HG03520 (cell line): ENCODE results near the gene PCP4L1.

Experiments
- ATAC-seq: cut with Tn5 transposase; IDR thresholded peaks from one replicate; pipeline ENCODE4 v1.9.1; 2021; ENCODE audit warnings: mild to moderate bottlenecking, moderate library complexity; ENCODE audit not compliant: unreplicated experiment

Gene PCP4L1

DNA sequence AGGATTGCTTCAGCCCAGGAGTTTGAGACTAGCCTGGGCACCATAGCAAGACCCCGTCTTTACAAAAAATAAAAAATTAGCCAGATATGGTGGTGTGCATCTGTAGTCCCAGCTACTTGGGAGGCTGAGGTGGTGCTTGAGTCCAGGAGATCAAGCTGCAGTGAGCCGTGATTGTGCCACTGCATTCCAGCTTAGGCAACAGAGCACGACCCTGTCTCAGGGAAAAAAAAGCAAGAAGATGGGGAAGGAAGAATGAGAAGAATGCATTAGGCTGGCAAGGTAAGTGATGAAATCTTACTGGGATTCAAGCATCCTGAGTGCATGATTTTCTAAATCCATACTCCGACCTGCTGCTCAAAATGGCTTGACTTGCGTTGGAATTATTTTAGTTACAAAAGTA lies 6.8 kb downstream of the PCP4L1 start:
- ATAC-seq = no peak

DNA sequence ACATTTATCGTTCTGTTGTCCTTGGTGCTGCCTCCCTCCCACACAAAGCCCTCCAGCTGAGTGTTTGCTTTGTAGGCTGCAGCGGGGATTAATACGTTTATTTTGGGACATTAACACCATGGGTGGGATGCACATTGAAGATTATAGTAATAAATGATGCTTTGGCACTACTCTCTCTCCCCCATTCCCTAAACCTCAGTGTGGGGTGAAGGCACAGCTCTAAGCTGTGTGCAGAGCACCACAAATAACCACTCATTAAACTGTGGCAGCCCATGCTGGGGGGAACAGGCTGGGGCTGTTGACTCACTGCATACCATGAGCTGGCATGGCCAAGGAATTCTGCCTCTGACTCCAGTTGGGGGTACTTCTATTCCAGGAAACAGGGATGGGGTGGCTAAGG lies 7.7 kb downstream of the PCP4L1 start:
- no peak for ATAC-seq

DNA sequence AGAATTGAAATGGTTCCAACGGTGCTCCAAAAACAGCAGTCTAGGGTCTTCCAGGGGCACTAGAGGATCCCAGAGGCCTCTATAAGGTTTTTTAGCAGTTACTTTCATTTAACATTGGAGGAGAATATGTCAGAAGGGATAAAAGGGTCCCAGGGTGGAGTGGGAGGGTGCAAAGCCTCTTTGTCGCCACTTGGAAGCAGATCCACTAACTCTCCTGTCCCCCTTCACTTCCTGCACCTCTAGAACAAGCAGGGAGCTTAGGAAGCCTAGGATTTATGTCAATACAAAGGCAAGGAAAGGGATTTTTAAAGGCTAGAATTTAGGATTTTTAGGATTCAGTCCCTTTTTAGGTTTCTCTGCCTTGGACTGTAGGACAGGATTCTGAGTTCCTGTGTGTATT lies 8.3 kb downstream of the PCP4L1 start:
- ATAC-seq = no peak

DNA sequence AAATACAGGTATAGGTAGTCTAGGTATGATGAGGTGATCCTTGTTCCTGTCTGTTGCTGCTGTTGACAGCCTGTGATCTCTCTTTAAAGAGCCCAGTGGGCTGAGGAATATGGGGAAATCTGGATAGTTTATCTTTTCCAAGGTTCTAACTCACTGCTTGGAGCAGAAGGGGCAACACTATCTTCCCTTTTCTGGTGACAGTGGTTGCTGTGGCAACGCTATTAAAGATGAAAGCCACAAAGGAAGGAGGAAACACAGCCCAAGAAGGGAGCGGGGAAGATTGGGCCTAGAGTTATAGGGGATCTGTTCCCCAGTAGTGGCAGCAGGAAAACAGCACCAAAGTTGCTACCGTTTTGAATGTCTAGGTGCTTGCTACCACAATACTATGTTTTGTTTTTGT lies 8.8 kb downstream of the PCP4L1 start:
- ATAC-seq = no peak

DNA sequence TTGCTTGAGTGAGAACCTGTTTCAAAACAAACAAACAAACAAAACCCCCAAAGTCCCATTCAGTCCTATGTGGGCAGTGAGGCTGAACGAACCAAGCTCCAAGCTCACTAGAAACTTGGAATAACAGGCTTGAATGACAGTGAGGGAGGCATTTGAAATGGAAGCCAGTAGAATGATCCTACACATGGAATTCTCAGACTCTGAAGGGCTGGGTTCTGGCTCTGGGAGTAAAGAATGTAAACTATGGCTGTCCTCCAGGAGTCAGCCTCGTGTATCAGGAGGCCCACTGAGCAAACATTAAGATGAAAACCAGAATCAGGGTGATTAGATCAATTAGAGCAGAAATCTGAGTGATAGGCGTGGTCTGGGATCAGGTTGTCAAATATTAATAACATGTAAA lies 14.9 kb downstream of the PCP4L1 start:
- no peak for ATAC-seq

DNA sequence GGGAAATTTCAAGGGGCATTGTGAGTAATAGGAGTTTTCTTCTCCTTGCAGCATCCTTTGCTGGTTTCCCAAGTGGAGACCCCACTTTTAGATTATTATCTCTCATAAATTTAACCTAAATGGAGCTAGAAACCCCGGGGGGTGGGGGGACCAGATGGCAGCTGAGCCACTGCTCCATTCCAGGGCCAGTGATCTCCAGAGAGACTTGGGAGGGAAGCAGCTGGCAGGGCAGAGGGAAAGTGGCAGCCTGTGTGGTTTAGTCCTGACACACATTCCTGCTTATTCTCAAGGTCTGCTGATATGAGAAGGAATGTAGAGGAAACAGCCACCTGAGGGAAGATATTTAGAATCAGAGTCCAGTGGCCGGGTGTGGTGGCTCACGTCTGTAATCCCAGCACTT lies 16.3 kb downstream of the PCP4L1 start:
- no peak for ATAC-seq

DNA sequence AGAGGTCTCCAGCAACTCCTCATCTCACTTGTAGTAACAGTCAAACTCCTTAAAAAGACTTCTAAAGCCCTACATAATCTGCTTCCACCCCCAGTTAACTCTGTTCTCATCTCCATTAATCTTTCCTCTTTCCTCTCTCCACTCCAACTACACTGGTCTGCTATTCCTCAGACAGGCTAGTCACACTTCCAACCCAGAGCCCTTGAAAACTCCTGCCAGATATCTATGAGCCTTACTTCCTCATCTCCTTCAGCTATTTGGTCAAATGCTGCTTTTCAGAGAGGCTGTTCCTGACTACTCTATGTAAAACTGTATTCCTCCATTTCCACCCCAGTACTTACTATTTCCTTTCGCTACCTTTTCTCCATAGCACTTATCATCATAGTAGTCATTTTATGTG lies 24.4 kb downstream of the PCP4L1 start:
- no peak for ATAC-seq

DNA sequence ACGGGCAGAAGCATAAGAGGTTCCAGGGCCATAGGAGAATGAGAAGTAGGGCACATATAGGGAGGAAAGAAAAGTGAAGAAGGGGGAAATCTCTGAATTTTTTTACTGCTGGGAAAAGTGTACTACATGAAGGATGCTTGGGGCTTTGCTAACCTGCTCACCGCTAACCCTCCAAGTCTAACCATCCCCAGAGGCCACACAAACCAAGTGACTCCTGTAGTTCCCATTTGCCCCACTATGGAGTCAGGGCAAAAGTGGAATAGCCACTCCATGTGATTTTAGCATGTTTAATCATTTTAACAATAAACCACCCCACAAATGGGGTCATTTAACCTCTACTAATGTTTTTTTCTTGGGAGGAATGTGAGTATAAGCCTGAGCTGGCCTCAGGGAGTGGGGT lies 26.6 kb downstream of the PCP4L1 start:
- ATAC-seq = no peak

DNA sequence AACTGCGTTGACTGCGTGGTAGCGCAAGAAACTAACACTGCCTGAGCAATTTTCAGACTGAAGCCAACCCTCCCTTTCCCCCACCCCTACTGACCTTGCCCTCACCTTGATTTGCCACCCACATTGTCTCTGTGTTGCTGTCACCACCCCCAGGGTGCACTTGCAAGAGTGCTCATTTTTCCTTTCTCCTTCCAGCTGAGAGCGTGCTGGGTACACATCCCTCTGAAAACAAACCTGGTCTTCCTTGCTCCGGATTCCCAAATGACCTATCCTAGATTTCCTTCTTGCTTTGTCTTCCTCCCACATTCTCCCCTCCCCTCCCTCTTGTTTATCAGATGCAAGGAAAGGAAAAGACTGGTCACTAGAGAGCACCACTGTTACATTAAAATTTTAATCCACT lies 27.0 kb downstream of the PCP4L1 start:
- ATAC-seq = no peak

DNA sequence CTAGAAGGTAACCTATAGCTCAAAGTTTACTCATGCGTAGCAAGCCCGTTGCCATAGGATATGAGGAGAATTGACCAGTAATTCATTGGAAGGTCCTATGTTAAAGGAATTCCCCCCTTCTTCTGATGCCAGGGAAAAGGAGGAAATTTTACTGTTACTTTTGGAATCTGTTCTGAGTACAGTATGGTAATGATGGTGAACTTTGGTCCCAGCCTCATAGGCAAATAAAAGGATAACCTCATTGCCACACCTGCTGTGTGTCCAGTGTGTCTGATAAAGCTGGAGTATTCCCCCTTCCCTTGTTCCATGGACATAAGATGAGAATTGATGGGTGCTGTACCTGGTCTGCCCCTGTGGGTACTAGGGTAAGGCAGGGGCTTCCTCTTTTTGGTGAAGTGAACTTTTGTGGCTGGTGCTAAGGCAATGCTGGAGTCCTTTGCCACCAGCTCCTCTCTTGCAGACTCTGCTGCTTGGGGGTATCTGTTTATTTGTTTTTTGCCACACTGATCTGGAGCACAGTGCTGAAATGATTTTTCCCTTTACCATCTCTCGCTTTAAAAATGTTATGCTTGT lies 29.0 kb downstream of the PCP4L1 start:
- no peak for ATAC-seq

DNA sequence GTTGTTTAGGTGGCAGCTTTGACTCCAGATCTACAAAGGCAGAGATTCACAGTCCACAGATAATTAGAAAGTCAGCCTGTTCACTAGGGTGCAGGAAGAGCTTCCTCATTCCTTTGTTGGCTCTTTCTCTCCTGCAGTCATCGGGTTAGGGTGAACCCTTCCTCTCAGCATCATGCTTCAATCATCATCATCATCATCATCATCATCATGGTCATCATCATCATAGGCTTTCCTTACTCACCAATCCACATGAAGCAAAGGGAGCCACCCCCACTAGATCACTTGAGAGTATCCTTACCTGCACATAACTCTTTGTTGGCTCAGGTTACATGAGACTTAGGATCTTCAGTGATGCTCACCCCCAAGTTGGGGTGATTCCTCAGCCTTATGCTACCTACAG lies 32.2 kb downstream of the PCP4L1 start:
- no peak for ATAC-seq

DNA sequence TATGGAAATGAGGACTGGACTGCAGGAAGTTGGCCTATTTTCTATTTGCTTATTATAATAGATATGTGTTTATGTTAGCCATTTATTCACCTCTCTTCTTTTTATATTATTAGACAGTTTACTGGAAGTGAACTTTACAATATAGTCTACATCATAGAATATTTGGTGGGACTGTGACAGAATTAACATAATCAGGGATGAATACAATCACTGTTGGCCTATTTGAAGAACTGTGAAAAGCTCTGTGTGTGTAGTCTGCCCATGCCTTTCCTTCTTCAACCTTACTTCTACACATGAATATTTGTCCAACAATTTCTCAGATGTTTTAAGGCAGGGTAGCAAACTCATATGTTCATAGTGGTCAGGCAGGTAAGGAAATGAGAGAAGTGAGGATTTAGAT lies 38.9 kb downstream of the PCP4L1 start:
- ATAC-seq = no peak

DNA sequence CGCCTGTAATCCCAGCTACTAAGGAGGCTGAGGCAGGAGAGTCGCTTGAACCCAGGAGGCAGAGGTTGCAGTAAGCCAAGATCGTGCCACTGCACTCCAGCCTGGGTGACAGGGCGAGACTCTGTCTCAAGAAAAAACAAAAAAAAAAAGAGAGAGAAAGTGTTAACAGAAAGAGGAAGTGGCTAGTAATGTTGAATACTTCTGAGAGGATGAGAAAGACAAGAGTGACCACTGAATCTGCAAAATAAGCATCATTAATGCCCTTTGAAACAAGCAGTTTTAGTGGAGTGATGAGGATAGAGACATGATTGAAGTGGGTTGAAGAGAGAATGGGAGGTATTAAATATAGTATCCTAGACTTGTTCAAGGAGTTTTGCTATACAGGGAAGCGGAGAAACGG lies 39.6 kb downstream of the PCP4L1 start:
- ATAC-seq = no peak

DNA sequence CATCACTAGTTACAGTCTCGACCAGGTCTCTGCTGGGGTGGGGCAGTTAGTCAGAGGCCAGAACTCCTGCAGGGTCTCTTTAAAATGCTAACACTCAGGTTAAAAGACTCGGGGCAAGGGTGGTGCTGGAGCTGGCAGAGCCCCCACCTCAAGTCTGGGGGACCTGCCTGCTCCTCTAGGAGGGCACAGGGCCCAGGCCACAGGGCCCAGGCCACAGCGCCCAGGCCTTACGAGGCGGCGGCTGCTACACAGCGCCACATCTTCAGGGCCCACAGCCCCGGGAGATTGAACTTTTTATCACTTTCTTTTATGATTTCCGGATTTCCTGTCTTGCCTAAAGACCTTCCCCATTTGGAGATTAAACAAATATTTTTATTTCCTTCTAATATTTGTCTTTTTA lies 40.8 kb downstream of the PCP4L1 start:
- ATAC-seq = no peak

DNA sequence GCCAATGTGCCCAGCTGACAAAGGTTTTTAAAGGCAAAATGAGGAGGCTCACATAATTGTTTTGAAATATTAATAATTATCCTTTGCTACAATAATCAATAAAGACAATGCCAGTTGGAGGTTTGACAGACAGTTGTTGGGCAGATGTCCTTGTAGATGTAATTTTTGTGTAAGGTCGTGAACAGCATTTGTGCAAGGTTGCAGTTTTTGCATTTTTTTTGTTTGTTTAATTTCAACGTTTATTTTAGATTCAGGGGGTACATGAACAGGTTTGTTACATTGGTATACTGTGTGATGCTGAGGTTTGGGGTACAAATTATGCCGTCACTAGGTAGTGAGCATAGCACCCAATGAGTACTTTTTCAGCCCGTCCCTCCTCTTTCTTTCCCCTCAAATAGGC lies 41.9 kb downstream of the PCP4L1 start:
- no peak for ATAC-seq

DNA sequence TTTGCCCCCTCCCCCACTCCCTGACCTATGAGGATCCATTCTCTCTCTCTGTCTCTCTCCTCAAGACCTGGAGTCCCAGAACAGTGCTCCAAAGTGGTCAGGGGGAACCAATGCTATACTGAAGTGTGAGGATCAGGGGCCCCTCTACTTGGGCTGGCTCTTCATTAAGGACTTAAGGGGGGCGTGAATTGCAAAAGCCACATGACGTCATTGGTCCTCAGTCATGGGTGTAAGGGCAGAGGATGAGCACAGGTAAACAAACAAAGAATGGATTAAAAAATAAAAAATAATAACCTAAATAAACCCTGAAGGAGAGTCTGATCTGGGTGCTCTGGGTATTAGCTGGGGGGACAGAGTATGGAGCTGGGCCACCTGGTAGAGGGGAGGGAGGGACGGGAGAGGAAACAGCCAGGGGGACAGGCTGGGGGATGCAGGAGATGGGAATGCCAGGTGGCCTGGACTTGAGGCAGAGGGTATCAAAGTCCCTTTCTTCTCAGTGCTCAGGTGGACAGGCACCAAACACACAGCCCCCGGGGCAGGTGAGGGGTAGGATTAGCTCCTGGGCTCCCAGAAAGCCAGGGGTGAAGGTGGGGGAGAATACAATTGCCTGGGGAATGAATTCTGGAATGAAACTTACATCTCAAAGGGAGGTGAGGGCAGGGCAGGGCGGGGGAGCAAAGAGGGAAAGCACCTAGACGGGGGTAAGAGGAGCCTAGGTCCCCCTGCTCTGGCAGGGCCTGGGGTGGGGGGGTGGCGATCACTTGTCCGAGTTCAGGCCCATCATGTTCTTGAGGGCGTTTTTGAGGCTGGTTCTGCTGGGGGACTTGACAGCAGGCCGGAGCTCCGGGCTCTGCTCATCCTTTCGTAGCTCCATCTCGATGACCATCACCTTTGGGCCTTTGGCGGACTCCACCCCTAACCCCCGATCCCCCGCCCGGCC lies 46.7 kb downstream of the PCP4L1 start:
- no peak for ATAC-seq

DNA sequence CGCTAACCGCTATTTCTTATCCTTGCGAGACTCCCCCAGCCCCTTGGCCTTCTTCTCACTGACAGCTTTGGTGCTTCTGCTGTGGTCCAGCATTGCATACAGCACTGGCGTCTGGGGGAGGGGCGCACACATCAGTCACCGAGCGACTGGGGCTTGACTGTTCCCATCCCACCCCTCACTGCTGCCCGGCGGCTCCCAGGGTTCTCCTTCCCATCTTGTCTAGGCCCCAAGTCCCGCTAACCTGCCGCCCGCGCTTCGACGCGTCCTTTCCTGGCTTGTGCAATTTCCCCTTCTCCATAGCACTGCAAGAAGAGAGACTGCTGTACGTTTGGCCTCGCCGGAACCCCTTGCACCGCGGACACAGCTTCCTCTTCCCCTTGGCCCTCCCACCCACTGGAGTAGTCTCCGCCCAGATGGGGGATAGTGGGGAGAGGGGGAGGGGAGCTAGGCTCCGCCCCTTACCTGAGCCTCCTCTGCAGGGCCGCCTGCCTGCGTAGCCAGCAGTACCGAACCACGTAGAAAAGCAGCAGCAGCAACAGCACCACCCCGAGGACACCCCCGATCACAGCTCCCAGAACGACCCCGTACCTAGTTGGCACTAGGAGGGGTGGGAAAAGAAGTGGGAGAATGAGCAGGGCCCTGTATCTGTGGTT lies 47.4 kb downstream of the PCP4L1 start:
- ATAC-seq = no peak

DNA sequence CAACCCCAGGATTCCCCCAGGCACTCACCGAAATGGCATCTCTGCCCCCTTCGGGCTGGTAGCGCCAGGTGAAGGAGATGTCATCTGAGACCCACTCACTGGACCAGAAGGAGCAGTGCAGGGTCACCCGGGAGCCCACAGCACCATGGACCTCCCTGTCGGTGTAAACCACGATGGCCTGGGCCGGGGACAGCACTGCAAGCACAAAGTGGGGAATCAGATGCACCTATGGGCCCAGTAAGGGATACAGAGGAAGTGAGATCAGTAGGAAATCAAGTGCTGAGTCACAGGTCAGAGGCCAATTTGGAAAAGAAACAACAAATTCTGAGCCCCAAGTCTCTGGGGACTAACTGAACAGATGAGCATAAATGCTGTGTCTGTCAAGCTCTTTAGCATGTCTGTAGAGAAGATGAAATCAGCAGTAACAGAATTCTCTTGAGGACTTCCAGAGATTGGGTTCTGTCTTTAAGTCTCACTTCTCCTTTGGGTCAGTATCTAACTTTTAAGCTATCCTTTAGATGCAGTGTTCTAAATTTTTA lies 48.8 kb downstream of the PCP4L1 start:
- ATAC-seq = no peak

DNA sequence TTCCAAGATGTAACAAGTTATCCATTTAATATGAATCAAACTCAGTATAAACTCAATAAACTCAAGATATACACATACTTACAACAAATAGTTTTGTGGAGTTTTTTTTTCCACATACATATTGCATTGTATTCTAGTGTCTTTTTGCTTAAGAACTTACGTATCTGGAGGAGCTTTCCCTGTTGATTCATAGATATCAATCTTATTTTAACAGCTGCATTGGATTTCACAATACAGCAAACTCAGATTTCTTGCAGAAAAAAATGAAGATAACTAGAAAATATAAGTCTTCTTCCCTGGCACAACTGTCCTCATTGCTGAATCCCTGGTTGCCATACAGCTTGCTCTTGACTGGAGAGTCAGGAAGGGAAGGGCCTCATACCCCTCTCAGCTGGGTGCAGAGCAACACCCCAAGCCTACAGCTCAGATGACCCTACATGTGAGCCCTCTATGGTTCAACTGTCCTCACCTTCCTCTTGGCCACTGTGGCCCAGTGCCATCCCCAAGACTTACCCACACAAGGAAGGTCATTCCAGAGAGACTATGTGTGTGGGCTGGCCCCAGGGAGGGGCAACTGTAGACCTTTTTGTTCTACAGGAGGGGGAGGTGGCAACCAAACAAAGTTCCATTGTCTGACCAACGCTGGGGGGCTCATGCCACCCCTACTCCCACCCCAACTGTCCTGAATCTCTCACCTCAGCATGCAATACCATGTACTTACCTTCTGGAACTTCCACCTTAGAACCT lies 49.5 kb downstream of the PCP4L1 start:
- ATAC-seq = no peak

DNA sequence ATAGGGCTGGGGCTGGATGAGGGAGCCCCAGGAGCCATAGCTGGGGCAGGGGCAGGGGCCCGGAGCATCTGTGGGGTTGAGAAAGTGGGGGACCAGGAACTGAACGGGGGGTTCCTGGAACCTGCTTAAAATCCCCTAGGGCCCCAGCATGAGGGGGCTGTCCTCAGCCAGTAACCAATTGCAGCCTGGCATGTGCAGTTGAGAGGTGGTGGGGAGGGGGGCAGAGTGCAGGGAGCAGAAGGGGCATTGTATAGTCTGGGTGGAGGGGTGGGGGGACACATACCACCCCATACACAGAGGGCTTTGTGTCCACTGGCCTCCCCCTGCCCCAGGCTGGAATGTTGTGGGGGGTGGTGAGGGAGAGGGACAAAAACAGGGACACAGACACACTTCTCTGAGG lies 51.3 kb downstream of the PCP4L1 start, which contains the start of gene MPZ:
Gene MPZ, minus strand, starts transcription at position 101 of the 400 bp plus-strand sequence. Its CDS starts 63 bp downstream, at position 38.
- ATAC-seq = no peak

DNA sequence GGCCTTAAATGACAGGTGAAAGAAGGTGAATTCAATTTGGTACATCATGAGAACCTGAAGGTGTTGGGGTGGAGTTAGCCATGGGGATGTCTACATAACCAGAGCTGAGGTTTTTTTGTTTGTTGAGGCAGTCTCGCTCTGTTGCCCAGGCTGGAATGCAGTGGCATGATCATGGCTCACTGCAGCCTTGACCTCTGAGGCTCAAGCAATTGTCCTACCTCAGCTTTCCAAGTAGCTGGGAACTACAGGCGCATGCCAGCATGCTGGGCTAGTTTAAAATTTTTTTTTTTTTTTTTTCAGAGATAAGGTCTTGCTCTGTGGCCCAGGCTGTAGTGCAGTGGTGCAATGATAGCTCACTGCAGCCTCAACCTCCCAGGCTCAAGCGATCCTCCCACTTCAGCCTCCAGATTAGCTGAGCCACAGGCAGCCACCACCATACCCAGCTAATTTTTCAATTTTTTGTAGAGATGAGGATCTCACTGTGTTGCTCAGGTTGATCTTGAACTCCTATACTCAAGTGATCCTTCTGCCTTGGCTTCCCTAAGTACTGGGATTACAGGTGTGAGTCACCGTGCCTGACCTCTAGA lies 53.1 kb downstream of the PCP4L1 start:
- ATAC-seq = no peak
